CD14-positive monocyte (primary cell): Measurements from ENCODE around the gene CRYZ. TPM values are rescaled to one million over a fixed set of nuclear protein-coding genes. Genes with fewer than 3 reads are reported as not detected.

Experiments used
- DNase-seq, 3 donors: peaks; one replicate each; pipeline ENCODE4 v3.0.0-alpha.2; 2011 to 2022
- H2AFZ ChIP-seq: 2 replicates; pipeline ENCODE4 v1.6.0; 2012; ENCODE audit warnings: mild to moderate bottlenecking, low read depth, low read length, inconsistent platforms; ENCODE audit not compliant: insufficient read depth, poor library complexity, severe bottlenecking
- H3K27ac ChIP-seq, 2 donors: 1 replicate in 1 of 2; 2 replicates in 1 of 2; pipeline ENCODE4 v1.5.1; 2012 to 2013; ENCODE audit warnings: low read length in 2 of 2, control low read depth in 1 of 2, inconsistent platforms in 1 of 2, low read depth in 1 of 2, mild to moderate bottlenecking in 1 of 2
- H3K27me3 ChIP-seq, 2 donors: one replicate each; pipeline versions ENCODE4 v1.6.0 to v1.6.1; 2011 to 2013; ENCODE audit warnings: low read length in 2 of 2; ENCODE audit not compliant: control insufficient read depth in 2 of 2, insufficient read depth in 2 of 2
- H3K36me3 ChIP-seq, 2 donors: replicated peaks in 1 of 2; 1 replicate in 1 of 2; 2 replicates in 1 of 2; pipeline versions ENCODE4 v1.5.1 to v1.6.1; 2012 to 2013; ENCODE audit warnings: low read length in 2 of 2, control low read depth in 1 of 2, inconsistent platforms in 1 of 2, mild to moderate bottlenecking in 1 of 2; ENCODE audit not compliant: insufficient read depth in 2 of 2, control insufficient read depth in 1 of 2
- H3K4me1 ChIP-seq, 2 donors: 1 replicate in 1 of 2; 2 replicates in 1 of 2; pipeline versions ENCODE4 v1.5.1 to v1.6.1; 2012 to 2013; ENCODE audit warnings: low read length in 2 of 2, control low read depth in 1 of 2, inconsistent platforms in 1 of 2, mild to moderate bottlenecking in 1 of 2, moderate library complexity in 1 of 2; ENCODE audit not compliant: insufficient read depth in 2 of 2, control insufficient read depth in 1 of 2
- H3K4me2 ChIP-seq: replicated peaks from 2 replicates; pipeline ENCODE3; 2012; ENCODE audit warnings: low read length, moderate library complexity, mild to moderate bottlenecking; ENCODE audit not compliant: poor library complexity, severe bottlenecking; ENCODE audit errors: extremely low read depth
- H3K4me3 ChIP-seq, 3 experiments: fragments of 200-600 bp in 1 of 3; sonication (generic) in 1 of 3; replicated peaks in 1 of 3; 1 replicate in 2 of 3; 2 replicates in 1 of 3; pipeline ENCODE4 v1.5.1; 2011 to 2013; ENCODE audit warnings: low read length in 3 of 3, mild to moderate bottlenecking in 3 of 3, control low read depth in 2 of 3, low read depth in 2 of 3, inconsistent platforms in 1 of 3, moderate library complexity in 1 of 3
- H3K79me2 ChIP-seq: 2 replicates; pipeline ENCODE4 v1.6.0; 2012; ENCODE audit warnings: mild to moderate bottlenecking, control low read depth, inconsistent platforms, low read length, moderate library complexity; ENCODE audit not compliant: insufficient read depth
- H3K9ac ChIP-seq: 2 replicates; pipeline ENCODE4 v1.6.0; 2017; ENCODE audit warnings: low read length, mild to moderate bottlenecking; ENCODE audit not compliant: insufficient read depth, poor library complexity, severe bottlenecking
- H3K9me3 ChIP-seq, 2 donors: replicated peaks in 1 of 2; 1 replicate in 1 of 2; 2 replicates in 1 of 2; pipeline versions ENCODE4 v1.5.1 to v1.6.1; 2012 to 2013; ENCODE audit warnings: low read length in 2 of 2, control low read depth in 1 of 2; ENCODE audit not compliant: control insufficient read depth in 1 of 2, insufficient read depth in 1 of 2
- H4K20me1 ChIP-seq: 2 replicates; pipeline ENCODE4 v1.6.0; 2012; ENCODE audit warnings: mild to moderate bottlenecking, low read length, control low read depth, moderate library complexity; ENCODE audit not compliant: insufficient read depth
- H3K27ac Mint-ChIP-seq, 7 donors: one replicate each; pipeline ENCODE4 v1.8.0; 2020; ENCODE audit warnings: mild to moderate bottlenecking in 7 of 7, mixed read lengths in 7 of 7, moderate library complexity in 6 of 7, inconsistent platforms in 2 of 7
- H3K27me3 Mint-ChIP-seq, 3 donors: one replicate each; pipeline ENCODE4 v1.8.0; 2021 to 2022; ENCODE audit warnings: low read depth in 3 of 3, mild to moderate bottlenecking in 3 of 3, mixed read lengths in 3 of 3, moderate library complexity in 3 of 3, inconsistent platforms in 1 of 3
- H3K36me3 Mint-ChIP-seq, 2 donors: one replicate each; pipeline ENCODE4 v1.8.0; 2020; ENCODE audit warnings: mixed read lengths in 2 of 2, inconsistent platforms in 1 of 2, mild to moderate bottlenecking in 1 of 2
- H3K4me1 Mint-ChIP-seq: one replicate; pipeline ENCODE4 v1.8.0; 2020; ENCODE audit warnings: mild to moderate bottlenecking, mixed read lengths
- H3K4me3 Mint-ChIP-seq, 2 donors: one replicate each; pipeline ENCODE4 v1.8.0; 2020; ENCODE audit warnings: mild to moderate bottlenecking in 2 of 2, mixed read lengths in 2 of 2, moderate library complexity in 1 of 2
- H3K9me3 Mint-ChIP-seq, 7 donors: one replicate each; pipeline ENCODE4 v1.8.0; 2020 to 2022; ENCODE audit warnings: mixed read lengths in 7 of 7, mild to moderate bottlenecking in 6 of 7, moderate library complexity in 6 of 7, inconsistent platforms in 2 of 7
- CTCF ChIP-seq: fragments of 200-600 bp; IDR thresholded peaks from one replicate; pipeline ENCODE4 v1.8.0; 2022; ENCODE audit warnings: antibody characterized with exemption, mild to moderate bottlenecking
- WGBS: methylation state at CpG from one replicate; pipeline ENCODE4 v1.1.5; 2013; ENCODE audit warnings: missing lambda C conversion rate; ENCODE audit not compliant: insufficient coverage; 5-methylcytosine and 5-hydroxymethylcytosine counted together
- intact Hi-C, 2 donors: fragments of 100-400 bp; cut with micrococcal nuclease; formaldehyde crosslinking; loops; one replicate each; pipeline versions ENCODE4 v1.15.0 to v1.15.1; 2023
- polyA plus RNA-seq, 3 donors: library from polyadenylated mRNA; depleted of rRNA in 1 of 3; unstranded in 2 of 3; stranded (reverse) in 1 of 3; fragments of 300-500 nt in 2 of 3; fragments of >200 nt in 1 of 3; fragmentation: Illumina TruSeq in 2 of 3; gene quantifications; 1 replicate in 2 of 3; 2 replicates in 1 of 3; pipeline ENCODE4 v1.2.3, GENCODE V29; 2012 to 2021

CRYZ gene
- polyA plus RNA-seq, 3 donors, result 1.6 to 16.4 (median 6.1) TPM

GRCh38 chr1:74717626-74718025, 15.2 kb downstream of the CRYZ start:
- Mint-ChIP-seq H3K36me3 (peaks cover 16 to 21% of the 10 kb centered on the region in 2 donors), H3K27me3 (no peaks in the 10 kb centered on the region), H3K4me1 (no peaks in the 10 kb centered on the region), H3K27ac (no peak overlapping the region), H3K4me3 (no peak overlapping the region), H3K9me3 (no peaks in the 10 kb centered on the region)
- 95% methylated on average over 2 of the region's 2 CpGs for WGBS
- DNase-seq, result no peak
- H3K36me3 ChIP-seq, result no peaks in the 10 kb centered on the region
- no peaks in the 10 kb centered on the region for H3K79me2 ChIP-seq
- intact Hi-C loops, result no loop called here
- TF ChIP-seq CTCF, result no peak
- H3K4me2 ChIP-seq, result no peak overlapping the region
- no peaks in the 10 kb centered on the region for H3K4me1 ChIP-seq
- H4K20me1 ChIP-seq, result no peaks in the 10 kb centered on the region
- H3K9me3 ChIP-seq, result no peaks in the 10 kb centered on the region
- no peak overlapping the region for H2AFZ ChIP-seq
- no peak overlapping the region for H3K9ac ChIP-seq
- no peak overlapping the region for H3K4me3 ChIP-seq
- no peak overlapping the region for H3K27ac ChIP-seq
- H3K27me3 ChIP-seq, result no peaks in the 10 kb centered on the region

- Histone ChIP-seq H3K9ac (no peak overlapping the region), H3K4me1 (no peaks in the 10 kb centered on the region), H3K79me2 (no peaks in the 10 kb centered on the region), H3K4me2 (no peak overlapping the region), H2AFZ (no peak overlapping the region), H3K36me3 (no peaks in the 10 kb centered on the region), H4K20me1 (no peaks in the 10 kb centered on the region), H3K27ac (no peak overlapping the region), H3K27me3 (no peaks in the 10 kb centered on the region), H3K4me3 (no peak overlapping the region), H3K9me3 (no peaks in the 10 kb centered on the region)
- no peak for DNase-seq
- Mint-ChIP-seq H3K27me3 (no peaks in the 10 kb centered on the region), H3K4me1 (no peaks in the 10 kb centered on the region), H3K27ac (no peak overlapping the region), H3K36me3 (peaks cover 11 to 15% of the 10 kb centered on the region in 2 donors), H3K4me3 (no peak overlapping the region), H3K9me3 (no peaks in the 10 kb centered on the region)
- 100% methylated on average over 1 of the region's 1 CpG for WGBS
- no peak for TF ChIP-seq CTCF
- intact Hi-C loops, result no loop called here
These were observed 16.0 kb downstream of the CRYZ start for GRCh38 chr1:74716822-74717221.
